ENCODE measurements around the gene HDGFL3.

GRCh38 chr15:83113881-83114674 is 93.5 kb downstream of the HDGFL3 start:
- TF ChIP-seq POLR2A (IDR thresholded peaks at IDR 0.05): no peak
- TF ChIP-seq POLR2AphosphoS5 (IDR thresholded peaks at IDR 0.05; ENCODE audit: insufficient read depth in 1 of 2, low read depth in 1 of 2): no peak
